Measurements from ENCODE around the gene NELL1.

GRCh38 chr11:20661850-20662249, 7.5 kb upstream of the NELL1 start:
- TF ChIP-seq CTCF (IDR thresholded peaks at IDR 0.05): no peak
- TF ChIP-seq REST (IDR thresholded peaks at IDR 0.05; ENCODE audit: insufficient read depth in 1 of 2, low read depth in 2 of 2, low read length in 1 of 2): no peak
- no peak for TF ChIP-seq POLR2AphosphoS5 (IDR thresholded peaks at IDR 0.05; ENCODE audit: low read depth, low read length)
- TF ChIP-seq SIN3A (IDR thresholded peaks at IDR 0.05; ENCODE audit: borderline replicate concordance, insufficient read depth, low read depth, low read length): no peak
